HG02588 (cell line): ENCODE measurements around the gene TMC2.
A peak's percentile ranks its signal among the peaks of the same experiment; 100 is the strongest.
"Not testable (repeated sequence)": the region's sequence is repeated elsewhere in the genome, so short reads cannot be mapped to it uniquely, and the experiment has no call there.

Experiments used
- ATAC-seq: cut with Tn5 transposase; IDR thresholded peaks from one replicate; pipeline ENCODE4 v1.9.1; 2021; ENCODE audit warnings: mild to moderate bottlenecking, moderate library complexity; ENCODE audit not compliant: unreplicated experiment

Gene TMC2

GRCh38 chr20:2657674-2658073, 121.3 kb downstream of the TMC2 start:
- ATAC-seq, result no peak

DNA sequence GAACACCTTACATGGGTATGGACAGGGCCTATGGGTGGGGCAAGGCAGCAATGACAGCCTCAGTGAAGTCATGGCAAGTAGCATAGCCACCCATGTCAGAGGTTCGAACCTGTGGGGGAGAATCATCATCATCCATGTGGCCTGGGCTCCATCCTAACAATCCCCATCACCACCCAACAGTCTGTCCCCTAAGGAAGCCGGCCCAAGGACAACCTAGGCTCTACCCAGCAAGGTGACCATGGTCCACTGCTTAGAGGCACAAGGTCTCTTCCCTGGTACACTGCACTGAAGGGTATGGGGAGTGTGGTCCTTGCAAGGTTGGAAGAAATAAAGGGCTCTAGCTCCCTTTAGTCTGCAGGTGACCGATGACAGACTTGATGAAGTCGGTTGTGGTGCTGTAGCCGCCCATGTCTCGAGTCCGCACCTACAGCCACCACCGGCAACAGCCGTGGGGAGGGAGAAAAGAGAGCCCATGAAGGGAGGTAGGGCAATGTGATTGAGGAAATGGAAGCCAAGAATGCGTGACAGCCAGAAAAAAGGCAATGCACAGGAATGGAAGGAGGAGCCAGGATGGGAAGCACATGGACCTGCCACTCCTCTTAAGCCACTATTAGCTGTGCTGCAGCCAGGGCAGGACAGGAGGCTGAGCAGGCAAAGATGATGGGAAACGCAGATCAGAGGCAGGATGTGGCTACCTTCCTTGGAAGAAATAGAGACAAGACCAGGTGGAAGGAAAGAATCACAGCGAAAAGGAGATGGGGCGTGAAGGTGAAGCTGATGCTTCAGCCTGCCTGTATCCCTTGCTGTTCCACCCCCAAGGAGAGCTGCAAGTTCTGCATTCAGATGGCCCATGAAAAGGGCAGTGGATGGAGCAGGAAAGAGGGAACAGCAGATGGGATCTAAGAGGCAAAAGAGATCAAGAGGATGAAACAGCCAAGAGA, 122.3 kb downstream of the TMC2 start:
- ATAC-seq, result no peak

GRCh38 chr20:2659547-2659946, 123.2 kb downstream of the TMC2 start:
- no peak for ATAC-seq

DNA sequence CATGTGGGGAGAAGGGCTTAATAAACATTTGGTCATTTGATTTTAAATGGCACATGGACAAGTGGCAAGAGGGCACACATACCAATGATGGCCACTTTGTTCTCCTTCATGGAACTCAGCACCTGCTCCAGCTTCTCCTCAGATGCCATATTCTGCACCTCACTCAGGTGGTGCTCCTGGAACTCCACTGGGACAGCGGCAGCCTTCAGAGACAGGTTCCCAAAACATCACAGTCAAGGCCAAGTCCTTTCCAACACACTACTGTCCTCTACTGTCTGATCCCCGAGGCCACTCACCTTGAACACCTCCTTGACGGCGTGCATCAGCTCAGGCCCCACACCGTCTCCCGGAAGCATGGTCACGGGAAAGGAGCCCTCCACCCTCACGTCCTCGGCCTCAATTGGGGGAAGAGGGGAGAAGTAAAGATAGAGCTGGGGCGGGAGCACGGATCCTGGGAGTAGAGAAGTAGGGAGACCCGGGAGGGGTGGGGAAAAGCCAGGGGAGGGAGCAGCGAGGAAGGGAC, 127.1 kb downstream of the TMC2 start:
- no peak for ATAC-seq

- ATAC-seq, result peak; percentile 86
Observed at GRCh38 chr20:2663887-2664719, 127.7 kb downstream of the TMC2 start, which contains the start of gene IDH3B. TSS of gene IDH3B (minus strand) at chr20:2664216. CDS start at chr20:2664188, 28 bp downstream.

- no peak for ATAC-seq
Observed at GRCh38 chr20:2671977-2672376, 135.6 kb downstream of the TMC2 start.

- ATAC-seq, result no peak
Observed at GRCh38 chr20:2672446-2672845, 136.1 kb downstream of the TMC2 start.

GRCh38 chr20:2673453-2673852, 137.1 kb downstream of the TMC2 start:
- no peak for ATAC-seq

GRCh38 chr20:2680046-2680445, 143.7 kb downstream of the TMC2 start:
- no peak for ATAC-seq

GRCh38 chr20:2682040-2682439, 145.7 kb downstream of the TMC2 start:
- ATAC-seq, result not testable (repeated sequence)

- not testable (repeated sequence) for ATAC-seq
Observed at GRCh38 chr20:2684817-2685216, 148.4 kb downstream of the TMC2 start.

DNA sequence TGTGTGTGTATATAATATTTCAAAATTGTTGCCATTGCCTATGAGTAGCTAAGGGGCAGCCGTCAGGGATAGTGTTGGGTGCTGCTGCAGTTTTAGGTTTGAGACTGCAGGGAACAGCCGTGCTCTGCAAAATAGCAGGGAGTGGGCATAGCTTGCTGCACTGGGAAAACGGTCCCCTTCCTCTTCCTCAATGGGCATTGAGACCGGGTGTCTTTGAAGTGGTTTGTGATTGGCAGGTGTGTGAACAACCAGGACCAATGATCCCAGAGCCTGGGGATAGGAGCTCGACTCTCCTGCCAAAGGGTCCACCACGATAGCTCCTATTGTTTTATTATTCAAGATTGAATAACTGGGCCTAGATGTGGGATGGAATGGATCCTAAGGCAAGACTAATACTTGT, 151.1 kb downstream of the TMC2 start:
- ATAC-seq, result no peak

DNA sequence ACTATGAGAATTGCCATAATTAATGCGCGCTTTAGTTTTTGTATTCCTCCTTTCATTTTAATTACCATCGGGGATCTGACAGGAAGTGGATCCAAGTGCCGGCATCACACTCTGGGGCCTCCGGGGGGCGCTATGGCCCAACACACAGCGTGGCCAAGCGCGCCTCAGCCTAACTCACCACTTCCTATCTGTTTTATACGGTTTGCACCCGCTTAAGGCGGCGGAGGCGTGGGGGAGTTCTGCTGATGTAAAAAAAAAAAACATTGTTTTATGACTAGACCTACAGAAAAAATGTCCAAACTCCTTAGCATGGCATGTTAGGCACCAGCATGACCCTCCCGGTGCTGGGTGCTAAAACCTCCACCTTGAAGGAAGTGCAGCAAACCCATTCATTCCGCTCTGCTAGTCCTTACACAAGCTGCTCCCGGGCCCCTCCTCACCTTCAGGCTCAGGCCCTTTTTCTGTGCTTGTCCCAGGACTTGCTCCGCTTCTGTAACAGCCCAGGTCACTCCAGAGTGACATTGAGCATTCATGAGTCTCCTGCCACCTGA, 151.7 kb downstream of the TMC2 start:
- no peak for ATAC-seq

DNA sequence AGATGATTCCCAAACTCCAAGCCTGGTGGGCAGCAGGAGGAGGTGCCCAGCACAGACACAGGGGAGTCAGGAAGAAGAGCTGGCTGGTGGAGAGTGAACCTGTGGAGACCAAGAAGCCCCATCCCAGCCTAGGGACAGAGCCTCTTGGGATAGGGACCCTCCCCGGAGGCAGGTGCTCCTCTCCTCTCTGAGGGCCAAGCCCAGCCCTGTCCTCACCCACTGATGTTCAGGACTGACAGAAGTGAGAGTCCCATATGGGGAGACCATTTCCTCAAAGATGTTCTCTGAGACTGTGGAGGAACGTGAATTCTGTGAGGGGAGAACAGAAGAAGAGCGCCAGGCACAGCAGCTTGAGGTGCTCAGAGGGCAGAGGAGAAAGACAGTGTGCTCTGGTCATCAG, 153.8 kb downstream of the TMC2 start:
- no peak for ATAC-seq

DNA sequence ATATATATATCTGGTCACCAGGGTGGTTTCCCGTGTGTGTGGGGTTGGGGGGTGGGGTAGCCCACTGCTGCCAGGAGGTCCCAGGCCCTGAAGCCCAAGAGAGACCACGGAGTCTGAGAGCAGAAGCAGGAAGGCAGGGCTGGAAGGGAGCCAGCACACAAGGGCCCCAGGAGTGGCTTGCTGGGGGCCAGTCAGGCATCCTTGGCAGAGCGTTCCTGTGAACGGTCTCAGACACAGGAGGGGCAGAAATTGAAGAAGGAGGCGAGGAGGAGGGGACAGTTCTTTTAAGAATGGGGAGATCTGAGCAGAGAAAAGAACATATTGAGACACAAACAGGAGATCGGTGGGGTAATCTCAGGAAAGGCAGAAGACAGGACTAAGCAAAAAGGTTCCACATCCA, 154.3 kb downstream of the TMC2 start:
- no peak for ATAC-seq

GRCh38 chr20:2691127-2691526, 154.8 kb downstream of the TMC2 start:
- no peak for ATAC-seq
